ENCODE data around the gene EYS.

EYS gene

GRCh38 chr6:64197246-64197645 is 1509.8 kb downstream of the EYS start:
- DNase-seq, result no peak

GRCh38 chr6:64186592-64186991 is 1520.4 kb downstream of the EYS start:
- no peak for DNase-seq

DNA sequence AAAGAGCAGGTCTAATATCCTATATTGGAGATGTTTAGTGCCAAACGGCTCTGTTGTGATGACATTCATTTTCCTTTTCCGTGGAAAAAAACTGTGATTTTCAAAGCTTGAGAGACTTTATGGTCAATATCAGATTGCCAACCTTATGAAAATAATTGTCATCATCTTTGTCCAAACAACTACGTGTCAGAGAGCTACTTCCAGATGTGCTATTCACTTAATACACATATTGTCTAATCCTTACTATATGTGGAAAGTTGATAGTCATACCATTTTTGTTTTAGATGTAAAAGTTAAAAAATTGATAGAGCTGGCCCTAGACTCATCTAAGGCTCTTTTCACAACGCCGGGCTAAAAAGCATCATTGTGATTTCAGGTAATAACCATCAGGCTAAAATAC is 1521.4 kb downstream of the EYS start:
- DNase-seq, result no peak

DNA sequence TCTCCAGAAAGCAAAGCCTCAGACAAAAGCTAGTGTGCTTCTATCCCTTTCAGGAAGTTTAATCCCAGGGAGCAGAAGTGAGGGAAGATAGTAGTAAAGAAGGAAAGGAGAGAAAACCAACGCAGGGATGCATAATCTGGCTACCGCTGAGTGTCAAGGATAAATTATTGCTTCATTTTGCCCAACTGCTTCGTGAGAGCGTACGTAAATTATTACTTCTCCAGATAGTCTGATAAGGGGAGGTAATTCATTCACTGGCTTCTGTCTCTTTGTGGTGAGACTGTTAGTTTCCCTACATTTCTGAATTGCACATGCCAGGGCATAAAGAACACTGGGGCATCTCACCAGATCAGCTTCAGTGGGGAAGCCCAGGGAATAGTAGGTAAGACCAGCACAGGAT is 1531.7 kb downstream of the EYS start:
- no peak for DNase-seq

GRCh38 chr6:64170316-64170715 is 1536.7 kb downstream of the EYS start:
- no peak for DNase-seq

DNA sequence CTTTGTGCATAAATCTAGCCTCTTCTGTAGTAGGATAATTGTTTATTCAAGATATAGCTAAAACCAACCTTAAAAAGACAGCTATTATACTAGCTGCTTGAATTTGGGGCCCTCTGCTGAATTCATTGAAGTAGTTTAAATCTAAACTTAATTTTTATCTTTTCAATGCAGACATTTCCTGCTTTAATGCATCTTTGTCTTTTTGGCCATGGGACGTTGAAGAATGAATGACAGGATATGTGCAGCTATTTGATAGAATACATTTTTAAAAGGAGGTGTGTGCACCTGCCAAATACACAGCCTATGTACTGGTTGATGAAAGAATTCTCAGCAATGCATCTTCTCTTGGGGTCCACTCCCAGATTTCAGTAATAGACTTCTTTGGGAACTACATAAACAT is 1546.5 kb downstream of the EYS start:
- DNase-seq, result no peak

DNA sequence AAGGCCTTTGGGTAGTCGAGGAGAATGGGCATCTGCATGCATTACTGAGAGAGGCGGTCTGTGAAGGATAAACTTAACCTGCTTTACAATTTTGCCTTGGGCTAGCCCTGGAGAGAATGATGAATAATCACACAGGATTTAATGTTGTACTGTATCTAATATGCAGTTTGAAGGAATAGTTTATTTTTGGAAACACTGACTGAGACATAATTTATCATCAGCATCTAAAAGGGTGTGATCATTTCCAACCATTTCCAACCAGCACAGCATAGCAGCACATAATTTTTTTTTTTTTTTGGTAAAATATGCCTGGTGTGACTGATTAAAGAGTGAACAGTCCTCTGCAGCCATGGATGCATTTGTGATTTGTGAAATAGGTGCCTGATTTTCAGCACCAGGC is 1552.0 kb downstream of the EYS start:
- no peak for DNase-seq

GRCh38 chr6:64146876-64147275 is 1560.2 kb downstream of the EYS start:
- DNase-seq, result no peak

DNA sequence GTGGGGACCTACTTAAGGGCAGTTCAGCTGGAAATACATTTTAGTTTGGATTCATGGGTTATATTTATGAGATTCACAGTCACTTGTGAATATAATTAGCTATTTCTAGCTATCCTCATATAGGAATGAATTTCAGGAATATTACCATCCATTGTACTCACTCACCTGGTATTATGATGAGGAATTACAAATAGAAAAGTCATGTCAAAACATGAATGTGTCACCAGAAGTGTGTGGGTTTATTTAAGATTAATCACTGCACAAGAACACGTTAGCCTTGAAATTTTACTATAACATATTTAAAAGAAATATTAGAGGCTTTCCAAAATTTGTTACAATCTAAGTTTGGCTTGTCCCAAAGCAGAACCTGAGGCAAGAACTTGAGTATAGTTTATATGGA is 1560.9 kb downstream of the EYS start:
- no peak for DNase-seq

- no peak for DNase-seq
Measured at GRCh38 chr6:64145658-64146057, 1561.4 kb downstream of the EYS start.

DNA sequence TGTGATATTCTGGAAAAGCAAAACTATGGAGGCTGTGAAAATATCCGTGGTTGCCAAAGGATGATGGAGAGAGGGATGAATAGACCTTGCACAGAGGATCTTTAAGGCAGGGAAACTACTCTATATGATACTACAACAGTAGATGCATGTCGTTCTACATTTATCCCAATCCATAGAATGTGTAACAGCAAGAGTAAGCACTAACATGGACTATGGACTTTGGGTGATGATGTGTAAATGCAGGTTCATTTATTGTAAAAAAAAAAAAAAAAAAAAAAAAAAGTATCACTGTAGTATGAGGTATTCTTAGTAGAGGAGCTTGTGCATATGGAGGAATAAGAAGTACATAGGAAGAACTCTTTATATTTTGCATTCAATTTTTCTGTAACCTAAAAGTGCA is 1563.9 kb downstream of the EYS start:
- DNase-seq, result no peak

- no peak for DNase-seq
Measured at GRCh38 chr6:64141680-64142079, 1565.3 kb downstream of the EYS start.

GRCh38 chr6:64128301-64129024 is 1578.6 kb downstream of the EYS start:
- DNase-seq, result no peak

DNA sequence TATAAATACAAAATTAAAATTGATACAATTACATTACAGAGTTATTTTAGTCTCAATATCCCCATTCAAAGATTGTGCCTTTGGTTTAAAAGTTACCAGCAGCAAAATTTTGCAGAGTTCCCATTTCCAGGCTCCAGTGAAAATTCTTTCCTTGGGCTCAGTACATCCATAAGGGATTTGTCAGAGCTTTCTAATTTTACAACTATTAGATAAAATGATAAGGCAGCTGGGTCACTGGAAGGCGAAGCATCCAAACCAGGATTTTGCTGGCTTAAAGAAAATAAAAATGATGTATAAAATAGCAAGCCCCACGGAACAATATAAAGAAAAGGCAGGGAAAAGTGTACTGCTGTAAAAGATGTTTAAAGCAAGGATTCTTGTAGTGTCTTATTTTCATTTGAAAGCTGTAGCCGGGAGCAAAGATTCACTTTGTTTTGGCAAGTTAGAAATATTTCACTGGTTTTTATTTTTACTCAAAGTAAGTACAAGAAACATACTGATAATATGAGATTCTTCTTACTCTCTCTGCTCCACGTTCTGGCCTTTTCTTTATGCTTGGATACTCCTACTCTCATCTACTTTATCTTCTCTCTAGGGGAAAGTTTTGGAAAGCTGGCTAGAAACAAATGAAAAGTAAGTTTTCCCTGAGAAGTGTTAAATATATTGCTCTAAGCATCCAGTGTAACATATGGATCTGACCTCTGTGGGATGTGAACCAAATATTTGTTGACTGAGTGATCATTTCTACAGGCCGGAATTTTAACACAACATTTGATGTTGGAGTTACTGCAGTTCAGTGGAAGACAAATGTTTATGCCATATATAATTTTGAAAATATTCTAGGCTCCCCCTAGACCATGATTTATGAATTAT is 1583.0 kb downstream of the EYS start:
- DNase-seq, result no peak

DNA sequence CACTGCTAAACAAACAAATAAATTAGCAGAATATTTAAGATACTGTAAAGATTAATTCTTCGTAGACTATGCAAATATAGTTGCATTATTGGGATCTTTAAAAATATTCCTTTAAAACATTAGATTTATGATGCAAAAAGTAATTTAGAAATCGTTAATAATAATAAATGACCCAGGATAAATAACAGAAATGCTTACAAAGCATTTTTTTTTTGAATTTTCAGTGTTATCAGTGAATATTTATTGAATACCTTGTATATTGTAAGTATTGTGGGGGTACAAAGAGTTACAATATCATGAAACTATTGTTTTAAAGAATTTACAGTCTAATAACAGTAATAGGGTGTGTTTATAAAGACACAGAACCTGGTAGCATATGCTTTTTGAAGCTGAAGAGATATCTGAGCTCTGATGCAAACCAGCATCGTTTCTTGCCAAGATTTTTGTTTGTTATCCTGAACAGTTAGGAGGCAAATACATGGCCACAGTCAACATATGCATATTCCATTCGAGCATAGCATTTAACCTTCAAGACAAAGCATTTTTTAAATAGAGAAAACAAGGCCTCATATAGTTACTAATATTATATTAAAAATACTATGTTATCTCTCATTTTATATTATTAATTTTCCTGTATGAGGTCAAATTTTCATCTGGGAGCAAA is 1584.2 kb downstream of the EYS start:
- DNase-seq, result no peak

- no peak for DNase-seq
Measured at GRCh38 chr6:64121011-64121565, 1585.9 kb downstream of the EYS start.

DNA sequence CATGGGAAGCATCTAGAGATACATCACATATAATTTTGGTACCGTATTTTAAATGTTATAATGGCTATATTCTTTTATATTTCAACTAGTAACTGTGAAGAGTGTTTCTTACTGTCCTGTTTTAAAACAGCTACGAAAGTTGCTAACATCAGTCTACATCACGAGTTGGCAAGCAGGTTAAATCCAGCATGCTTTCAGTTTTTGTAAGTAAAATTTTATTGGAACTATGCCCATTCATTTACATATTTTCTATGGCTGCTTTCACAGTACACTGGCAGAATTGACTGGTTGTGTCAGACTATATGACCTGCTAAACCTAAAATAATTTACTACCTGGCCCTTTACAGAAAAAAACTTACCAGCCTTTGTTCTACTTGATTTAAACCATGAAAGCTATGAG is 1593.3 kb downstream of the EYS start:
- no peak for DNase-seq

DNA sequence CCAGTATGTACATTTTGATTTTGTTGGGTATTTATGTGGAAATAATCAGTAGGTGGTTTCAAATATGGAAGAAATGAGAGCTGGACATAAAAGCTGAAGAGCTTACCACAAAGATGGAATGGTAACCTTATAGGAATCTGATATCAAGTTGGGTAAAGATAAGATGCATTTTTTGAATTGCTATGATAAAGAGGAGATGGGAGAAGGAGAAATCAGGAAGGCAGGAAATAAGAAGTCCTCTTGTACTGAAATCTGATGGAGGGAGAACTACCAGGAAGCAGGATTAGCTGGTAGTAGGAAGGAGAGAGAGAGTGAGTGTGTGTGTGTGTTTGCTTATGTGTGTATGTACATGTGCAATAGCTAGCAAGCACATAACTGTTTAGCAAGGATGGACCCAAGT is 1603.0 kb downstream of the EYS start:
- DNase-seq, result no peak

GRCh38 chr6:64103480-64103879 is 1603.5 kb downstream of the EYS start:
- no peak for DNase-seq

DNA sequence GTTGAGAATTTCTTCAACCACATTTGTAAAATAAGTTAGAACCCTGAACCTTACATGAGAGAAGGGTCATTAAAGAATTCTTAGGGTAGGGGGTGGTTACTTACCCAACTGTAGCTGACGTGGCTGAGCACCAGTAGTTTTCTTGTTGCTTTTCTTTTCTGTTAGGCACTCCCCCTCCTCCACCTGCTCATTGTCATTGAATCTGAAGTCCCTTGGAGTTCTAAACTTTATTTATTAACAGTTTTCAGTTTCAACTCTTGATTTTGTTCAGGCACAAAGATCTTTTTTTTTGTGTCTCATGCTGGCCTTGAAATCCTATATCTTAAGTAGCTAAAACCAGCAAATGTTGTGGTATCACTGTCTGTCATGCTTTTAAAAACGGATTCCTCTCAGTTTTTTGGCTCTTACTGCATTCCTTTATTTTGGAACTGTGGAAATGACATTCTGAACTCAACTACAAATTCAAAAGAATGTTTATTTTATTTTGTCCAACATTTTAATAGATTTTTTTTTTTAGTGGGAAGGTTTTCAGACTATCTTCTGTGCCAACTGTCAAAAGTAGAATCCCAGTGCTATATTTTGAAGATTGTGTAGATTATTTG is 1606.2 kb downstream of the EYS start:
- DNase-seq, result no peak

- no peak for DNase-seq
Measured at GRCh38 chr6:64090352-64090751, 1616.7 kb downstream of the EYS start.

DNA sequence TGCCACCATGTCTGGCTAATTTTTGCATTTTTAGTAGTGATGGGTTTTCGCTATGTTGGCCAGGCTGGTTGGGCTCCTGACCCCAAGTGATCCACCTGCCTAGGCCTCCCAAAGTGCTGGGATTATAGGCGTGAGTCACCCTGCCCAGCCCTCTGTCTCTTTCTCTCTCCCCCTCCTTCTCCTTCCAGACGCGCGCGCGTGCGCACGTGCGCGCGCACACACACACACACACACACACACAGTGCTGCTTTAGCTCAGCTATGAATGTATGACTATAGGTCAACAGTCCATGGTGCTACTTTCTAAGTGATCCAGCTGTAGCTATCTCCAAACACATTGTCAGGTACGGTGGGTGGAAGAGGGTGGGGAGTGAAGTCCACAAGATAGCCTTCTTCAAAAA is 1621.9 kb downstream of the EYS start:
- DNase-seq, result no peak

DNA sequence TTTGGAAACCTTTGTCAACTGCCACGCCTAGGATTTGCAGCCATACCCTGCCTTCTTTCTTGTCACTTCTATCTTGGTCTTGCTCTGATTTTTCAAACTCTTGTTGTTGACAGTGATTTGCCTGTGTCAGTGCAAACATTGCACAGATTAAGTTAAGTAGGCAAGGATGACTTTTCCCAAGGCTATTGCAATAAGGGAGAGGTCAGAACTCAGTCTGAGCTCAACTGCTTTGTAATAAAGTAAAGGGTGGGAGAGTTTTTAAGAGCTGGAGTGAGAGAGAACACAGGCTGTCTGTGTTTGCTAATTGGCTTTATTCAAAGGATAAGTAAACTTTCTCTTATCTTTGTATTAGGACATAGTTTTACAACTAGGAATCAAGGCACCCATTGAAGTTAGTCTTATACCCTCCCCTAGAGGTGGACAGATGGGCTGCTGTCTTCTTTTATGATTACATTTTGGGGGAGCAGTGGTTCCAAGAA is 1622.8 kb downstream of the EYS start:
- DNase-seq, result no peak
